Activated naive CD8-positive, alpha-beta T cell treated with anti-CD3 and anti-CD28 coated beads, Interleukin-2, amount 50 U/mL, for 24 hours (primary cell): ENCODE data around the gene ADAMTS17.

ENCODE experiments used
- ATAC-seq: fragments of 150-1000 bp; cut with Tn5 transposase; one replicate; pipeline ENCODE4 v1.10.0; 2021
- DNase-seq: peaks from one replicate; pipeline ENCODE4 v3.0.0; 2021
- H3K27ac Mint-ChIP-seq: one replicate; pipeline ENCODE4 v1.8.0; 2021; ENCODE audit warnings: mild to moderate bottlenecking, mixed read lengths
- H3K27me3 Mint-ChIP-seq: one replicate; pipeline ENCODE4 v1.8.0; 2021; ENCODE audit warnings: mixed read lengths
- H3K36me3 Mint-ChIP-seq: one replicate; pipeline ENCODE4 v1.8.0; 2021; ENCODE audit warnings: low read depth, mixed read lengths
- H3K4me1 Mint-ChIP-seq: one replicate; pipeline ENCODE4 v1.8.0; 2021; ENCODE audit warnings: mixed read lengths
- H3K4me3 Mint-ChIP-seq: one replicate; pipeline ENCODE4 v1.8.0; 2021; ENCODE audit warnings: mild to moderate bottlenecking, moderate library complexity, mixed read lengths
- H3K9me3 Mint-ChIP-seq: one replicate; pipeline ENCODE4 v1.8.0; 2021; ENCODE audit warnings: mixed read lengths

The ADAMTS17 gene

GRCh38 chr15:100259266-100259665 is 82.5 kb downstream of the ADAMTS17 start:
- no peak overlapping the region for H3K4me3 Mint-ChIP-seq
- H3K4me1 Mint-ChIP-seq: no peaks in the 10 kb centered on the region
- H3K27ac Mint-ChIP-seq: no peak overlapping the region
- no peak for ATAC-seq
- H3K36me3 Mint-ChIP-seq: peaks cover 11% of the 10 kb centered on the region
- no peaks in the 10 kb centered on the region for H3K27me3 Mint-ChIP-seq
- peaks cover 4% of the 10 kb centered on the region for H3K9me3 Mint-ChIP-seq
- DNase-seq: no peak

GRCh38 chr15:100256970-100257650 is 84.7 kb downstream of the ADAMTS17 start:
- H3K27me3 Mint-ChIP-seq: no peaks in the 10 kb centered on the region
- peaks cover 11% of the 10 kb centered on the region for H3K36me3 Mint-ChIP-seq
- no peaks in the 10 kb centered on the region for H3K4me1 Mint-ChIP-seq
- peaks cover 4% of the 10 kb centered on the region for H3K9me3 Mint-ChIP-seq
- no peak overlapping the region for H3K27ac Mint-ChIP-seq
- no peak for ATAC-seq
- H3K4me3 Mint-ChIP-seq: no peak overlapping the region
- no peak for DNase-seq

- DNase-seq: no peak
- Mint-ChIP-seq H3K27me3 (no peaks in the 10 kb centered on the region), H3K4me1 (no peaks in the 10 kb centered on the region), H3K4me3 (no peak overlapping the region), H3K9me3 (peaks cover 4% of the 10 kb centered on the region), H3K27ac (no peak overlapping the region), H3K36me3 (peaks cover 10% of the 10 kb centered on the region)
- no peak for ATAC-seq
Measured at GRCh38 chr15:100256101-100256969, 85.4 kb downstream of the ADAMTS17 start.

GRCh38 chr15:100255644-100256043 is 86.1 kb downstream of the ADAMTS17 start:
- no peak for DNase-seq
- ATAC-seq: no peak
- Mint-ChIP-seq H3K4me1 (no peaks in the 10 kb centered on the region), H3K9me3 (peaks cover 4% of the 10 kb centered on the region), H3K36me3 (peaks cover 10% of the 10 kb centered on the region), H3K4me3 (no peak overlapping the region), H3K27ac (no peak overlapping the region), H3K27me3 (no peaks in the 10 kb centered on the region)

GRCh38 chr15:100254691-100255090 is 87.1 kb downstream of the ADAMTS17 start:
- no peak for DNase-seq
- no peak overlapping the region for H3K4me3 Mint-ChIP-seq
- peaks cover 10% of the 10 kb centered on the region for H3K36me3 Mint-ChIP-seq
- no peak overlapping the region for H3K27ac Mint-ChIP-seq
- H3K27me3 Mint-ChIP-seq: no peaks in the 10 kb centered on the region
- peaks cover 4% of the 10 kb centered on the region for H3K9me3 Mint-ChIP-seq
- H3K4me1 Mint-ChIP-seq: no peaks in the 10 kb centered on the region
- no peak for ATAC-seq

- DNase-seq (no peak), ATAC-seq (no peak)
- Mint-ChIP-seq H3K4me1 (no peaks in the 10 kb centered on the region), H3K9me3 (peaks cover 4% of the 10 kb centered on the region), H3K4me3 (no peak overlapping the region), H3K27me3 (no peaks in the 10 kb centered on the region), H3K27ac (no peak overlapping the region), H3K36me3 (peaks cover 10% of the 10 kb centered on the region)
Measured at GRCh38 chr15:100254285-100254684, 87.5 kb downstream of the ADAMTS17 start.

- Mint-ChIP-seq H3K4me1 (no peaks in the 10 kb centered on the region), H3K36me3 (peaks cover 10% of the 10 kb centered on the region), H3K9me3 (peaks cover 4% of the 10 kb centered on the region), H3K27me3 (no peaks in the 10 kb centered on the region), H3K27ac (no peak overlapping the region), H3K4me3 (no peak overlapping the region)
- DNase-seq (no peak), ATAC-seq (peak; percentile 33)
Measured at GRCh38 chr15:100253640-100254039, 88.1 kb downstream of the ADAMTS17 start.

DNA sequence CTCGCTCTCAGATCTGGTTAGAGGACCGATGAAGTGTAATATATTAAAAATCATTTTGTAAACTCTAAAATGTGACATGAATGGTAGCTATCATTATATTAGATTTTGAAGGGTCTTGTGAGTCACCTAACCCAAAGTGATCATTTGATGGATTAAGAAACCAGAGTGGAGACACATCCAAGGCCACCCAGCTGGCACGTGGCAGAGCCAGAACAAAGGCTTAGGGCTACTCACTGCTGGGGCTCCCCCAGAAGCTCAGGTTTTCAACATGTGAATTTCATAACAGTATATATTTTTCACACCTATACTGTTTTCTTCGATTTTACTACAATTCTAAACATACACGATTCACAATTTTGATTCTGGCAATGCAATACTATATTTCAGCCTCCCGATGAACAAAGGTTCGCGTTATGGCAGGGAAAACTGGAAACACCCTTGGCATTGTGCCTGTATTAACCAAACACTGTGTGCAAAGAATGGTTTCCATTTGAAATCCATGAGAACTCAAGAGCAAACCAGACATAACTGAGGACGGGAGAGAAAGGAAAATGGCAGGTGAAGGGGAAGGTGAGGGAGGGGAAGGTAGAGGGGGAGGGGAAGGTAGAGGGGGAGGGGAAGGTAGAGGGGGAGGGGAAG is 88.9 kb downstream of the ADAMTS17 start:
- no peak overlapping the region for H3K27ac Mint-ChIP-seq
- no peaks in the 10 kb centered on the region for H3K9me3 Mint-ChIP-seq
- peaks cover 3% of the 10 kb centered on the region for H3K36me3 Mint-ChIP-seq
- DNase-seq: no peak
- ATAC-seq: no peak
- no peaks in the 10 kb centered on the region for H3K4me1 Mint-ChIP-seq
- no peaks in the 10 kb centered on the region for H3K27me3 Mint-ChIP-seq
- no peak overlapping the region for H3K4me3 Mint-ChIP-seq

GRCh38 chr15:100252359-100252758 is 89.4 kb downstream of the ADAMTS17 start:
- no peak overlapping the region for H3K4me3 Mint-ChIP-seq
- H3K36me3 Mint-ChIP-seq: no peaks in the 10 kb centered on the region
- no peaks in the 10 kb centered on the region for H3K4me1 Mint-ChIP-seq
- no peak for ATAC-seq
- no peaks in the 10 kb centered on the region for H3K27me3 Mint-ChIP-seq
- no peaks in the 10 kb centered on the region for H3K9me3 Mint-ChIP-seq
- no peak overlapping the region for H3K27ac Mint-ChIP-seq
- DNase-seq: no peak

GRCh38 chr15:100250176-100250800 is 91.5 kb downstream of the ADAMTS17 start:
- H3K4me1 Mint-ChIP-seq: no peaks in the 10 kb centered on the region
- DNase-seq: no peak
- no peak for ATAC-seq
- H3K4me3 Mint-ChIP-seq: no peak overlapping the region
- H3K27me3 Mint-ChIP-seq: no peaks in the 10 kb centered on the region
- H3K36me3 Mint-ChIP-seq: no peaks in the 10 kb centered on the region
- H3K9me3 Mint-ChIP-seq: no peaks in the 10 kb centered on the region
- H3K27ac Mint-ChIP-seq: no peak overlapping the region

- Mint-ChIP-seq H3K9me3 (peaks cover 2% of the 10 kb centered on the region), H3K4me3 (no peak overlapping the region), H3K36me3 (no peaks in the 10 kb centered on the region), H3K27ac (no peak overlapping the region), H3K4me1 (no peaks in the 10 kb centered on the region), H3K27me3 (no peaks in the 10 kb centered on the region)
- no peak for ATAC-seq
- no peak for DNase-seq
Measured at GRCh38 chr15:100249096-100249815, 92.5 kb downstream of the ADAMTS17 start.

DNA sequence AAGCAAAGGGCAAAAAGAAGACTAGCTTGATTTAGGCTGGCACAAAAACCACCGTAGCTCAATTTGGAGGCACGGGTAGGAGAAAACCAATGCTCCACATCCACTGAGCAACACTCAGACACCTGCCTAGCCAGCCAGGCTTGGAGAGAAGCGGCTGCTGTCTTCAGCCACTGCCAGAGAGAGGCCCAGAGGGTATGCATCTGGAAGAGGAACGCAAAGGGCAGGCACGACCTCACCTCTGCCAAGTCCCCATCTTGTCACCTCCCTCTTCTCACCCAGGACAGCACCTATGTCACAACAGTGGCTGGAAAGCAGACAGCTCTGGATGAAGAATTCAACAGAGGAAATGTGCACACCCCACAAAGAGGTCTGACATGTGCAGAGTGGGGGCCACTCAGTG is 93.5 kb downstream of the ADAMTS17 start:
- H3K27ac Mint-ChIP-seq: no peak overlapping the region
- no peak for DNase-seq
- no peaks in the 10 kb centered on the region for H3K4me1 Mint-ChIP-seq
- H3K27me3 Mint-ChIP-seq: no peaks in the 10 kb centered on the region
- no peaks in the 10 kb centered on the region for H3K36me3 Mint-ChIP-seq
- no peak for ATAC-seq
- H3K4me3 Mint-ChIP-seq: no peak overlapping the region
- H3K9me3 Mint-ChIP-seq: peaks cover 8% of the 10 kb centered on the region

DNA sequence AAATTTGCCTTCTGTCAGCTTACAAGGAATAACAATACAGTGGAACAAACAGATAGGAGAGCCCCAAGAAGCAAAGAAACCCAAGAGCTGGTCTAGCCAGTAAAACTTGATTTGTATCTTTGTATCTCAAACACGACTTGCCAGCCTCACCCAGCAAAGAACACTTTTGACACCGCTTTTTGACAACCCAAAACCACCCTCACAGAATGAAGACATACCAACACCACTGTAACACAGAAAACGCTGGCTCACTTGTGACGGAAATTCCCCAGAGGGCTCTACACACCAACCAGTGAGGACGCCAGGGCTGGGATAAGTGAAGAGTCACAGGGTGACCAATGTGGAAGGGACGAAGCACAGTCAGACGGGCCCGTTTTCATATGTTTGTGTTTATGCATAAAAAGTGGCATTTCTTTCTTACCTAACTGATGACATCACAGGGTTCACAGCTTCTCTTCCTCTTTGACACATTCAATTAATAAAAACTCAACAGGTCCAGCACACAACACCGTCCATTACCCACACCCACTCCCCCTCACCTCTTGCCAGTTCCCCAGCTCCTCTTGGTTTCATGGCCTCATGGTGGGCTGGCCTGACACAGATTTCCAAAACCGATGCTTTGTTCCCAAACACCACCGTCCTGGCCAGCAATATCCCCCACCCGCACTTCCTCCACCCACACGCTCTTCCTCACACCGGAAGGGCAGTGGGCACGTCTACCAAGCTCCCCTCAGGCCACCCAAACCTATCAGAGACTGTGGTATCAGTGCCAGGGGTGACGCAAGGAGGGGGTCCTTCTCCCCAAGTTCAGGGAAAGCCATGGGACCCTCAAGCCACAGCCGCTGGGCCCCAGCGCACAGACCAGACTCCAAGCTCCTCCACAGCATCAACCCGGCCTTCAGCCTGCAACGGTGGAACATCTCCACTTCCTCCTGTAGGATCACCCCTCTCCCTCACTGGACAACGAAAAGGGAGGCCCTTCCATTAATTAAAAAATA is 94.2 kb downstream of the ADAMTS17 start:
- no peak for ATAC-seq

More for the DNA sequence above, 94.2 kb downstream of the ADAMTS17 start:
- Mint-ChIP-seq H3K27ac (no peak overlapping the region), H3K4me3 (no peak overlapping the region), H3K9me3 (peaks cover 8% of the 10 kb centered on the region), H3K36me3 (no peaks in the 10 kb centered on the region), H3K4me1 (no peaks in the 10 kb centered on the region), H3K27me3 (no peaks in the 10 kb centered on the region)
- DNase-seq: no peak
